ENCODE measurements around the gene ECHS1. TPM values are rescaled to one million over a fixed set of nuclear protein-coding genes. Genes with fewer than 3 reads are reported as not detected.

The ECHS1 gene
- total and polyA plus RNA-seq, 10 of the 15 experiments (the other 5 are each of a cell fraction or from before 2014, with no cell fraction given) = 32.7 to 164 (median 62.4) TPM

DNA sequence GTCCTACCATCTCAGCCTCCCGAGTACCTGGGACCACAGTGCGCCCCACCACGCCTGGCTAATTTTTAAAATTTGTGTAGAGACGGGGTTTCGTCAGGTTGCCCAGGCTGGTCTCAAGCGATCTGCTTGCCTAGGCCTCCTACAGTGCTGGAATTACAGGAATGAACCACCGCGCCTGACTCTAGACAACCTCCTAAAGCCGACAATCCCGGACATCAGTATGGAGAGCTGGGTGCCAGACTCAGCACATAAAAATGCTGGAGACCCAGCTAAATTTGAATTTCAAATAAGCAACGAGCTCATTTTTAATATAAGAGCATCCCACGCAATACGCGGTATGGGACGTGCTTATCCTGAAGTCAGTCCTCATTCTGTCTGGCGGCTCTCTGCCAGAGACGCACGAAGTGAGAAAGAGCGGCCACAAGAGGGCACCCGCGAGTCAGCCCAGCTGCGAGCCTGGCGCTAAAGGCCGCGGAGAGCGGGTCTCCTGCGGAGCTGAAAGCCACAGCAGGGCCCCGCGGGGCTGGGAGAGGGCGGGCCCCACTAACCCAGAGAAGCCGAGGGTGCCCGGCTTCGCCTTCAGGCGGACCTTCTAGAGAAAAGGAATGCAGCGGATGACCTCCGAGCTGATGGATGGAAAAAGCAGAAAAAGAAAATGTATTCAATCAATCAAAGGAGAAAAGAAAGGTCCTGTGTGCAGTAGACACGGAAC is 43.5 kb downstream of the ECHS1 start (continued):
- TF ChIP-seq NFYB (IDR thresholded peaks at IDR 0.05; ENCODE audit: insufficient read depth, low read depth, low read length) = no peak
- peak; percentile 91 for TF ChIP-seq SMC3 (IDR thresholded peaks at IDR 0.05; ENCODE audit: borderline replicate concordance, low read length)
- TF ChIP-seq, protein P1, sequence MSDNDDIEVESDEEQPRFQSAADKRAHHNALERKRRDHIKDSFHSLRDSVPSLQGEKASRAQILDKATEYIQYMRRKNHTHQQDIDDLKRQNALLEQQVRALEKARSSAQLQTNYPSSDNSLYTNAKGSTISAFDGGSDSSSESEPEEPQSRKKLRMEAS (IDR thresholded peaks at IDR 0.05; ENCODE audit: low read depth, low read length) = 0 out of 2 replicates have a peak, but pooled peaks have one; percentile 25
- no peak for TF ChIP-seq TAF1 (IDR thresholded peaks at IDR 0.05; ENCODE audit: borderline replicate concordance, low read depth, low read length)
- no peak for TF ChIP-seq ZNF207 (IDR thresholded peaks at IDR 0.05; ENCODE audit: borderline replicate concordance)
- TF ChIP-seq POU2F2 (IDR thresholded peaks at IDR 0.05; ENCODE audit: borderline replicate concordance, low read depth, low read length) = 0 out of 3 replicates have a peak, but pooled peaks have one; percentile 17
- TF ChIP-seq KDM1A (IDR thresholded peaks at IDR 0.05; ENCODE audit: borderline replicate concordance) = no peak
- no peak for TF ChIP-seq DPF2 (IDR thresholded peaks at IDR 0.05)
- peak; percentile 78; the same call in 1 of the 2 replicates for TF ChIP-seq RB1 (IDR thresholded peaks at IDR 0.05; ENCODE audit: borderline replicate concordance)
- TF ChIP-seq CREB1 (IDR thresholded peaks at IDR 0.05; ENCODE audit: low read depth) = 0 out of 2 replicates have a peak, but pooled peaks have one; percentile 34
- no peak for TF ChIP-seq NFXL1 (IDR thresholded peaks at IDR 0.05; ENCODE audit: borderline replicate concordance)
- TF ChIP-seq, protein P2, sequence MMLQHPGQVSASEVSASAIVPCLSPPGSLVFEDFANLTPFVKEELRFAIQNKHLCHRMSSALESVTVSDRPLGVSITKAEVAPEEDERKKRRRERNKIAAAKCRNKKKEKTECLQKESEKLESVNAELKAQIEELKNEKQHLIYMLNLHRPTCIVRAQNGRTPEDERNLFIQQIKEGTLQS (IDR thresholded peaks at IDR 0.05; ENCODE audit: borderline replicate concordance, extremely low read depth, low read depth, low read length) = no peak
- TF ChIP-seq SMAD1 (IDR thresholded peaks at IDR 0.05; ENCODE audit: low read depth, partially characterized antibody) = no peak
- no peak for TF ChIP-seq KAT2A (conservative IDR thresholded peaks at IDR 0.05; ENCODE audit: control insufficient read depth, low read depth, low read length)
- no peak for TF ChIP-seq MEF2B (IDR thresholded peaks at IDR 0.05; ENCODE audit: partially characterized antibody, poor library complexity, severe bottlenecking)
- TF ChIP-seq HDGF (IDR thresholded peaks at IDR 0.05) = no peak
- peak; percentile 14 to 51; a peak in 2 of 4 replicates for TF ChIP-seq BHLHE40 (IDR thresholded peaks at IDR 0.05; ENCODE audit: borderline replicate concordance in 1 of 2, low read depth in 2 of 2, low read length in 1 of 2)
- TF ChIP-seq RBBP5 (conservative IDR thresholded peaks at IDR 0.05) = no peak
- TF ChIP-seq, protein P3, sequence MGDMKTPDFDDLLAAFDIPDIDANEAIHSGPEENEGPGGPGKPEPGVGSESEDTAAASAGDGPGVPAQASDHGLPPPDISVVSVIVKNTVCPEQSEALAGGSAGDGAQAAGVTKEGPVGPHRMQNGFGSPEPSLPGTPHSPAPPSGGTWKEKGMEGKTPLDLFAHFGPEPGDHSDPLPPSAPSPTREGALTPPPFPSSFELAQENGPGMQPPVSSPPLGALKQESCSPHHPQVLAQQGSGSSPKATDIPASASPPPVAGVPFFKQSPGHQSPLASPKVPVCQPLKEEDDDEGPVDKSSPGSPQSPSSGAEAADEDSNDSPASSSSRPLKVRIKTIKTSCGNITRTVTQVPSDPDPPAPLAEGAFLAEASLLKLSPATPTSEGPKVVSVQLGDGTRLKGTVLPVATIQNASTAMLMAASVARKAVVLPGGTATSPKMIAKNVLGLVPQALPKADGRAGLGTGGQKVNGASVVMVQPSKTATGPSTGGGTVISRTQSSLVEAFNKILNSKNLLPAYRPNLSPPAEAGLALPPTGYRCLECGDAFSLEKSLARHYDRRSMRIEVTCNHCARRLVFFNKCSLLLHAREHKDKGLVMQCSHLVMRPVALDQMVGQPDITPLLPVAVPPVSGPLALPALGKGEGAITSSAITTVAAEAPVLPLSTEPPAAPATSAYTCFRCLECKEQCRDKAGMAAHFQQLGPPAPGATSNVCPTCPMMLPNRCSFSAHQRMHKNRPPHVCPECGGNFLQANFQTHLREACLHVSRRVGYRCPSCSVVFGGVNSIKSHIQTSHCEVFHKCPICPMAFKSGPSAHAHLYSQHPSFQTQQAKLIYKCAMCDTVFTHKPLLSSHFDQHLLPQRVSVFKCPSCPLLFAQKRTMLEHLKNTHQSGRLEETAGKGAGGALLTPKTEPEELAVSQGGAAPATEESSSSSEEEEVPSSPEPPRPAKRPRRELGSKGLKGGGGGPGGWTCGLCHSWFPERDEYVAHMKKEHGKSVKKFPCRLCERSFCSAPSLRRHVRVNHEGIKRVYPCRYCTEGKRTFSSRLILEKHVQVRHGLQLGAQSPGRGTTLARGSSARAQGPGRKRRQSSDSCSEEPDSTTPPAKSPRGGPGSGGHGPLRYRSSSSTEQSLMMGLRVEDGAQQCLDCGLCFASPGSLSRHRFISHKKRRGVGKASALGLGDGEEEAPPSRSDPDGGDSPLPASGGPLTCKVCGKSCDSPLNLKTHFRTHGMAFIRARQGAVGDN (IDR thresholded peaks at IDR 0.05) = no peak
- TF ChIP-seq RAD21 (IDR thresholded peaks at IDR 0.05; ENCODE audit: insufficient read depth, low read depth, low read length) = peak; percentile 92
- 0 out of 2 replicates have a peak, but pooled peaks have one; percentile 47 for TF ChIP-seq TCF3 (IDR thresholded peaks at IDR 0.05; ENCODE audit: borderline replicate concordance, insufficient read depth, low read depth, low read length)

All from GM12878 (cell line).